Measurements from ENCODE around the gene MAB21L4. TPM values are rescaled to one million over a fixed set of nuclear protein-coding genes. Genes with fewer than 3 reads are reported as not detected.
A peak's percentile ranks its signal among the peaks of the same experiment; 100 is the strongest.

Gene MAB21L4
- total and polyA plus RNA-seq, 8 donors, result 0.14 to 2.0 (median 1.1) TPM

DNA sequence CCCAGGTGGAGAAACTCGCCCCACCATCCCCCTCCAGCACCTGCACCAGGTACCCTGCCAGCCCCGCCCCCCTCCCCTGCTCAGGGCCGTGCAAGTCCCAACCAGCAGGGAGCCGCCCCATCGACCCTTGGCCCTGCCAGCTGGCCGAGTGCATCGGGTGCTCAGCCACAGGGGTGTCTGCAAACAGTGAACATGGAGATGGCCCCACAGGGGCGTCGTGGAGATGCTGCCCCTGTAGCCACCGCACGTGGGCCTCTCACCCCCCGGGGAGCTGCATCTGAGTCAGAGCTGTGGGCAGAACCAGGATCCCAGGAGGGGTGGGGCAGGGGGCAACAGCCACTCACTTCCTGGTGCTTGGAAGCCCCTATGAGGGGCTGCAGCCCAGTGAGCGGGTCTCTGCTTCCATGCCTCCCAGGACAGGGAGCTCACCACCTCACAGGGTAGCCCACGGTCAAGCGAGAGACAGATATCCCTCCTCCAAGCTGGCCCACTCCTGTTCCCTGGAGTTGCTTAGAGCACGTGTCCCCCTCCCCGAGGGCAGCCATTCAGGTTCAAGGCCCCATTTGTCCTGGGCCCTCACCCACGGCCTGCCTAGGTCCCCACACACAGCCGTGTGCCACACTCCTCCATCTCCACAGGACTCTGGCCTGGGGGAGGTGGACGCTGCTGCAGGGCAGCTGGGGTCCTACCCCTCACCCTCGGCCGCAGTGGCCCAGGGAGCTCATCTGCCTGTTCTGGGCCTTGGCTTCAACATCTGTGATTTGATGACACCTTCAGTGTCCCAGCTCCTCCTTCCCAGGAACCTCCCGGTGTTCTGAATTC is 1.1 kb upstream of the MAB21L4 start:
- no peaks in the 10 kb centered on the region for H3K9me3 ChIP-seq
- DNase-seq (peak; percentile 35 to 88 (median 62)), ATAC-seq (peak; percentile 67 to 81 (median 74)), FAIRE-seq (no peak)
- H3K27ac ChIP-seq, result no peak overlapping the region
- intact Hi-C loops (cut with DNase I), result no loop called here
- 52 to 54% methylated on average over 21 to 23 of the region's 23 CpGs for WGBS, 2 donors
- H3K27me3 ChIP-seq, result no peaks in the 10 kb centered on the region
- H3K4me1 ChIP-seq, result peaks cover 0 to 10% (median 7%) of the 10 kb centered on the region in 3 donors
- peak overlapping the region in 1 of 4 donors; percentile 22 for H3K4me3 ChIP-seq
- H3K36me3 ChIP-seq, result no peaks in the 10 kb centered on the region
- TF ChIP-seq, protein P1, sequence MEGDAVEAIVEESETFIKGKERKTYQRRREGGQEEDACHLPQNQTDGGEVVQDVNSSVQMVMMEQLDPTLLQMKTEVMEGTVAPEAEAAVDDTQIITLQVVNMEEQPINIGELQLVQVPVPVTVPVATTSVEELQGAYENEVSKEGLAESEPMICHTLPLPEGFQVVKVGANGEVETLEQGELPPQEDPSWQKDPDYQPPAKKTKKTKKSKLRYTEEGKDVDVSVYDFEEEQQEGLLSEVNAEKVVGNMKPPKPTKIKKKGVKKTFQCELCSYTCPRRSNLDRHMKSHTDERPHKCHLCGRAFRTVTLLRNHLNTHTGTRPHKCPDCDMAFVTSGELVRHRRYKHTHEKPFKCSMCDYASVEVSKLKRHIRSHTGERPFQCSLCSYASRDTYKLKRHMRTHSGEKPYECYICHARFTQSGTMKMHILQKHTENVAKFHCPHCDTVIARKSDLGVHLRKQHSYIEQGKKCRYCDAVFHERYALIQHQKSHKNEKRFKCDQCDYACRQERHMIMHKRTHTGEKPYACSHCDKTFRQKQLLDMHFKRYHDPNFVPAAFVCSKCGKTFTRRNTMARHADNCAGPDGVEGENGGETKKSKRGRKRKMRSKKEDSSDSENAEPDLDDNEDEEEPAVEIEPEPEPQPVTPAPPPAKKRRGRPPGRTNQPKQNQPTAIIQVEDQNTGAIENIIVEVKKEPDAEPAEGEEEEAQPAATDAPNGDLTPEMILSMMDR (IDR thresholded peaks at IDR 0.05), result no peak

DNA sequence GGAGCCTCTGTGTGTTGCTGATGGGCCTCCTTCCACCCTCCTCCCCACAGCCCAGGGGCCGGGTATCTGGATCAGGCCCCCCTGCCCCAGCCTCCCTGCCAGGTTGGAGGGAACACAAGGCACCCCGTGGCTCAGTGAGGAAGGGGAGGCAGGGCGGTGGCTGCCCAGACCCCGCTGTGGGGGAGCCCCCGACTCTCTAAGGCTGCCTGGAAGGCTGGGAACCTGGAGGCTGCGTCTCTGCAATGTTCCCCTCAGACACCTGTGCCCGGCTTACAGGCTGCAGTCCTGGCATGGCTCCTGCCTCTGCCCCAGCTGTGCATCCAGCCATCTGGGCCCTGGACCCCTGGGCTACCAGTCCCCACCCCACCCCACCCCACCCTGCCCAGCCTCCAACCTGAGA is 438 bp upstream of the MAB21L4 start:
- TF ChIP-seq, protein P1 (IDR thresholded peaks at IDR 0.05), result no peak
- DNase-seq (no peak), ATAC-seq (peak; percentile 10 to 43 (median 26)), FAIRE-seq (no peak)
- Histone ChIP-seq H3K36me3 (no peaks in the 10 kb centered on the region), H3K9me3 (no peaks in the 10 kb centered on the region), H3K27ac (no peak overlapping the region), H3K4me1 (peaks cover 0 to 10% (median 7%) of the 10 kb centered on the region in 3 donors), H3K4me3 (peak overlapping the region in 1 of 4 donors; percentile 22), H3K27me3 (no peaks in the 10 kb centered on the region)
- WGBS, 2 donors, result 27 to 68% methylated on average over 5 to 7 of the region's 7 CpGs
- intact Hi-C loops (cut with DNase I), result no loop called here

- peak in 2 of 6 donors; percentile 12 to 34 for DNase-seq
- ATAC-seq, result no peak
- no peaks in the 10 kb centered on the region for H3K9me3 ChIP-seq
- TF ChIP-seq, protein P1 (IDR thresholded peaks at IDR 0.05), result no peak
- 85 to 86% methylated on average over 28 of the region's 28 CpGs for WGBS, 2 donors
- H3K27me3 ChIP-seq, result no peaks in the 10 kb centered on the region
- FAIRE-seq, result no peak
- H3K27ac ChIP-seq, result no peak overlapping the region
- H3K4me3 ChIP-seq, result no peak overlapping the region
- intact Hi-C loops (cut with DNase I), result no loop called here
- no peaks in the 10 kb centered on the region for H3K36me3 ChIP-seq
- peaks cover 0 to 10% (median 7%) of the 10 kb centered on the region in 3 donors for H3K4me1 ChIP-seq
Observed at GRCh38 chr2:240894836-240895558, 959 bp downstream of the MAB21L4 start.

DNA sequence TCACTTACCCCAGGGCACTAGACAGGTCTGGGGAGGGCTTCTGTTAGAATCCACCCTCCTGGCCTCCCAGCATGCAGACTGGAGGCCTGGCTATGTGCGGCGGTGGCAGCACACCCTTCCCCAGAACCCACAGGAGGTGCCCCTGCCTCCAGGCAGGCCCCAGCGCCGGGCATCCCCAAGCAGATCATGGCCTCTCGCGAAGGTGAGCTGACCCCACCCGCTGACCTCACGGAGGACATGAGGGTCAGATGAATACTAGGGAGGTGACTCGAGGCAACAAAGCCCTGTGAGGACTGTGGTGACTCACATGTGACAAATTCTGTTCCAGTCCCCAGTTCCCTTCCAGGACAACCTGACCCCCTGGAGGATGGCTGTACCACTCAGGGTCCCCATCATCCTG is 1.9 kb downstream of the MAB21L4 start:
- Histone ChIP-seq H3K36me3 (no peaks in the 10 kb centered on the region), H3K4me1 (peaks cover 0 to 10% (median 7%) of the 10 kb centered on the region in 3 donors), H3K27me3 (no peaks in the 10 kb centered on the region), H3K4me3 (no peak overlapping the region), H3K27ac (no peak overlapping the region), H3K9me3 (no peaks in the 10 kb centered on the region)
- intact Hi-C loops (cut with DNase I), result no loop called here
- peak in 2 of 6 donors; percentile 16 to 53 for DNase-seq
- TF ChIP-seq, protein P1 (IDR thresholded peaks at IDR 0.05), result no peak
- FAIRE-seq, result no peak
- no peak for ATAC-seq
- WGBS, 2 donors, result 92 to 93% methylated on average over 9 of the region's 9 CpGs

Measured in pancreas (tissue), 10 donors.